GM12878 (cell line): ENCODE data around the gene SCYL1. TPM values are rescaled to one million over a fixed set of nuclear protein-coding genes. Genes with fewer than 3 reads are reported as not detected.

Source experiments
- BACH1 ChIP-seq: fragments of 450-650 bp; IDR thresholded peaks from 2 replicates; pipeline ENCODE4 v1.6.1; 2017; ENCODE audit warnings: mild to moderate bottlenecking, borderline replicate concordance
- BHLHE40 ChIP-seq, 2 experiments: fragments of 450-650 bp in 1 of 2; IDR thresholded peaks; 2 replicates each; pipeline ENCODE4 v1.6.1; 2011 to 2017; ENCODE audit warnings: low read depth in 2 of 2, borderline replicate concordance in 1 of 2, improper control_type of control experiment in 1 of 2, low read length in 1 of 2, mild to moderate bottlenecking in 1 of 2
- CREB1 ChIP-seq: IDR thresholded peaks from 2 replicates; pipeline ENCODE4 v1.6.1; 2012; ENCODE audit warnings: low read depth, mild to moderate bottlenecking, inconsistent platforms
- DPF2 ChIP-seq: fragments of 450-650 bp; IDR thresholded peaks from 2 replicates; pipeline ENCODE4 v1.6.1; 2017; ENCODE audit warnings: mild to moderate bottlenecking
- EED ChIP-seq: sonication (generic); IDR thresholded peaks from 2 replicates; pipeline ENCODE4 v1.6.1; 2016; ENCODE audit warnings: antibody characterized with exemption, low read depth
- EGR1 ChIP-seq, 2 experiments: IDR thresholded peaks; 1 replicate in 1 of 2; 2 replicates in 1 of 2; pipeline ENCODE4 v1.6.1; 2011 to 2012; ENCODE audit warnings: low read depth in 2 of 2, low read length in 2 of 2, borderline replicate concordance in 1 of 2, mild to moderate bottlenecking in 1 of 2, moderate library complexity in 1 of 2
- HDGF ChIP-seq: fragments of 450-650 bp; IDR thresholded peaks from 2 replicates; pipeline ENCODE4 v1.6.1; 2016; ENCODE audit warnings: antibody characterized with exemption
- IKZF1 ChIP-seq: fragments of 450-650 bp; conservative IDR thresholded peaks from 2 replicates; pipeline ENCODE4 v1.6.1; 2017; ENCODE audit warnings: antibody characterized with exemption, mild to moderate bottlenecking
- KLF5 ChIP-seq: fragments of 450-650 bp; IDR thresholded peaks from 2 replicates; pipeline ENCODE4 v1.6.1; 2014; ENCODE audit warnings: mild to moderate bottlenecking; ENCODE audit not compliant: partially characterized antibody
- LARP7 ChIP-seq: fragments of 450-650 bp; IDR thresholded peaks from 2 replicates; pipeline ENCODE4 v1.6.1; 2017; ENCODE audit warnings: mild to moderate bottlenecking
- NFIC ChIP-seq: IDR thresholded peaks from 2 replicates; pipeline ENCODE4 v1.6.1; 2012; ENCODE audit warnings: low read depth, mild to moderate bottlenecking, inconsistent platforms, low read length, moderate library complexity
- NFXL1 ChIP-seq: fragments of 450-650 bp; IDR thresholded peaks from 2 replicates; pipeline ENCODE4 v1.6.1; 2017; ENCODE audit warnings: antibody characterized with exemption, mild to moderate bottlenecking, borderline replicate concordance
- POLR2A ChIP-seq: IDR thresholded peaks from 2 replicates; pipeline ENCODE4 v1.6.1; 2011; ENCODE audit warnings: low read depth, mild to moderate bottlenecking, low read length
- POU2F2 ChIP-seq: IDR thresholded peaks from 3 replicates; pipeline ENCODE4 v1.6.1; 2011; ENCODE audit warnings: low read depth, mild to moderate bottlenecking, low read length, borderline replicate concordance
- RAD51 ChIP-seq: fragments of 450-650 bp; IDR thresholded peaks from 2 replicates; pipeline ENCODE4 v1.6.1; 2016; ENCODE audit warnings: moderate library complexity, mild to moderate bottlenecking, inconsistent platforms
- RB1 ChIP-seq: fragments of 450-650 bp; formaldehyde crosslinking; IDR thresholded peaks from 2 replicates; pipeline ENCODE4 v1.6.1; 2017; ENCODE audit warnings: mild to moderate bottlenecking, borderline replicate concordance
- SIN3A ChIP-seq: IDR thresholded peaks from 2 replicates; pipeline ENCODE4 v1.6.1; 2012; ENCODE audit warnings: low read depth, low read length, improper control_type of control experiment
- SMARCA5 ChIP-seq: fragments of 450-650 bp; IDR thresholded peaks from 2 replicates; pipeline ENCODE4 v1.6.1; 2017; ENCODE audit warnings: mild to moderate bottlenecking
- SREBF2 ChIP-seq: IDR thresholded peaks from 2 replicates; pipeline ENCODE4 v1.6.1; 2012; ENCODE audit warnings: mild to moderate bottlenecking, low read length
- TBL1XR1 ChIP-seq: IDR thresholded peaks from 2 replicates; pipeline ENCODE4 v1.6.1; 2012; ENCODE audit warnings: low read depth, low read length, improper control_type of control experiment
- ZNF207 ChIP-seq: fragments of 450-650 bp; IDR thresholded peaks from 2 replicates; pipeline ENCODE4 v1.6.1; 2014; ENCODE audit warnings: antibody characterized with exemption, mild to moderate bottlenecking, borderline replicate concordance
- ZNF217 ChIP-seq: fragments of 450-650 bp; IDR thresholded peaks from 2 replicates; pipeline ENCODE4 v1.6.1; 2017; ENCODE audit warnings: antibody characterized with exemption, mild to moderate bottlenecking
- ZNF24 ChIP-seq: fragments of 450-650 bp; IDR thresholded peaks from 2 replicates; pipeline ENCODE4 v1.6.1; 2017; ENCODE audit warnings: antibody characterized with exemption, mild to moderate bottlenecking
- ZNF622 ChIP-seq: fragments of 450-650 bp; IDR thresholded peaks from 2 replicates; pipeline ENCODE4 v1.6.1; 2017; ENCODE audit warnings: mild to moderate bottlenecking, inconsistent platforms
- ZSCAN29 ChIP-seq: fragments of 450-650 bp; IDR thresholded peaks from 2 replicates; pipeline ENCODE4 v1.6.1; 2017; ENCODE audit warnings: mild to moderate bottlenecking, moderate library complexity
- polyA plus RNA-seq, 11 experiments: library from polyadenylated mRNA; depleted of rRNA in 4 of 11; unstranded in 6 of 11; stranded (reverse) in 5 of 11; fragments of >200 nt; fragmentation: Nextera tagmentation in 4 of 11; fragmentation: Illumina TruSeq in 1 of 11; extraction: Ambion mirVana in 4 of 11; extraction: Trizol in 1 of 11; gene quantifications; 1 replicate in 1 of 11; 2 replicates in 10 of 11; pipeline versions ENCODE4 v1.2.1 to v1.2.3, GENCODE V29; 2011 to 2016; ENCODE audit warnings: inconsistent platforms in 2 of 11, missing spikeins in 2 of 11, low read depth in 1 of 11
- total RNA-seq, 4 experiments: library from RNA; depleted of rRNA in 3 of 4; stranded (reverse); fragments of >200 nt in 3 of 4; fragmentation: Illumina TruSeq in 1 of 4; extraction: Trizol in 1 of 4; gene quantifications; 2 replicates each; pipeline versions ENCODE4 v1.2.1 to v1.2.3, GENCODE V29; 2013 to 2021
- TF ChIP-seq, protein P1 (sequence below): fragments of 450-650 bp; IDR thresholded peaks from 2 replicates; pipeline ENCODE4 v1.6.1; 2017; ENCODE audit warnings: mild to moderate bottlenecking, moderate library complexity

Gene SCYL1
- total and polyA plus RNA-seq, 10 of the 15 experiments (the other 5 are each of a cell fraction or from before 2014, with no cell fraction given), result 0.80 to 82.7 (median 51.2) TPM

DNA sequence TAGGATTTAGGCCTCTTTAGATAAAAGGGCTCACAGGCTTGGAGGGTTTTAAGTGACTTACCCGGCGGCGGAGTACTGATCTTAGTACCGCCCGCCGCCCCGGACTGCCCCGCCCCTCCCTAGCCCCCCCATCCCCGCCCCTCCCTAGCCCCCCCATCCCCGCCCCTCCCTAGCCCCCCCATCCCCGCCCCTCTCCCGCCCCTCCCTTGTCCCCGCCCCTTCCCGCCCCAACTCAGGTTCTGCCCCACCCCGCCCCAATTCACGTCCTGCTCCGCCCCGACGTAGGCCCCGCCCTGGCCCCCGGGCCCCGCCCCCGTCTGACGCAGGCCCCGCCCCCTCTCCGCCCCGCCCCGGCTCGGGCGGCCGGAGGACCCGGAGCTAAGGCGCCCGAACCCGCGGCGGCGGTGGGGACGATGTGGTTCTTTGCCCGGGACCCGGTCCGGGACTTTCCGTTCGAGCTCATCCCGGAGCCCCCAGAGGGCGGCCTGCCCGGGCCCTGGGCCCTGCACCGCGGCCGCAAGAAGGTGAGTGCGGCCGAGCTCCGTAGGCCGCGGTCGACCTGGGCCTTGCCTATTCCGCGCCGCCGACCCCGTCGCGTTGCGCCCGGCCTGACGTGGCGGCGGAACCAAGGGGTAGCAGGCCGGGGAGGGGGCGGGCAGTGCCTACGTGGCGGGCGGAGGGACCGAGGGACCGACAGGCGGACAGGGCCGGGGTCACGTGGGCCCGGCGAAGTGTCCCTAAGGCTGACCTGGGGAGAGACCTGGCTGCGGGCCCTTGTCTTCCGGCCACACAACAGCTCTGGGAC, at the start of gene SCYL1 (continued):
- TF ChIP-seq, protein P1, sequence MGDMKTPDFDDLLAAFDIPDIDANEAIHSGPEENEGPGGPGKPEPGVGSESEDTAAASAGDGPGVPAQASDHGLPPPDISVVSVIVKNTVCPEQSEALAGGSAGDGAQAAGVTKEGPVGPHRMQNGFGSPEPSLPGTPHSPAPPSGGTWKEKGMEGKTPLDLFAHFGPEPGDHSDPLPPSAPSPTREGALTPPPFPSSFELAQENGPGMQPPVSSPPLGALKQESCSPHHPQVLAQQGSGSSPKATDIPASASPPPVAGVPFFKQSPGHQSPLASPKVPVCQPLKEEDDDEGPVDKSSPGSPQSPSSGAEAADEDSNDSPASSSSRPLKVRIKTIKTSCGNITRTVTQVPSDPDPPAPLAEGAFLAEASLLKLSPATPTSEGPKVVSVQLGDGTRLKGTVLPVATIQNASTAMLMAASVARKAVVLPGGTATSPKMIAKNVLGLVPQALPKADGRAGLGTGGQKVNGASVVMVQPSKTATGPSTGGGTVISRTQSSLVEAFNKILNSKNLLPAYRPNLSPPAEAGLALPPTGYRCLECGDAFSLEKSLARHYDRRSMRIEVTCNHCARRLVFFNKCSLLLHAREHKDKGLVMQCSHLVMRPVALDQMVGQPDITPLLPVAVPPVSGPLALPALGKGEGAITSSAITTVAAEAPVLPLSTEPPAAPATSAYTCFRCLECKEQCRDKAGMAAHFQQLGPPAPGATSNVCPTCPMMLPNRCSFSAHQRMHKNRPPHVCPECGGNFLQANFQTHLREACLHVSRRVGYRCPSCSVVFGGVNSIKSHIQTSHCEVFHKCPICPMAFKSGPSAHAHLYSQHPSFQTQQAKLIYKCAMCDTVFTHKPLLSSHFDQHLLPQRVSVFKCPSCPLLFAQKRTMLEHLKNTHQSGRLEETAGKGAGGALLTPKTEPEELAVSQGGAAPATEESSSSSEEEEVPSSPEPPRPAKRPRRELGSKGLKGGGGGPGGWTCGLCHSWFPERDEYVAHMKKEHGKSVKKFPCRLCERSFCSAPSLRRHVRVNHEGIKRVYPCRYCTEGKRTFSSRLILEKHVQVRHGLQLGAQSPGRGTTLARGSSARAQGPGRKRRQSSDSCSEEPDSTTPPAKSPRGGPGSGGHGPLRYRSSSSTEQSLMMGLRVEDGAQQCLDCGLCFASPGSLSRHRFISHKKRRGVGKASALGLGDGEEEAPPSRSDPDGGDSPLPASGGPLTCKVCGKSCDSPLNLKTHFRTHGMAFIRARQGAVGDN, result peak; percentile 52; the same call in 1 of the 2 replicates
- TF ChIP-seq EGR1 (IDR thresholded peaks at IDR 0.05; ENCODE audit: borderline replicate concordance in 1 of 2, low read depth in 2 of 2, low read length in 2 of 2), result 0 out of 3 replicates have a peak, but pooled peaks of 1 of the 2 experiments have one; percentile 1
- TF ChIP-seq ZNF207, result 0 out of 2 replicates have a peak, but pooled peaks have one; percentile 56
- peak; percentile 69 for TF ChIP-seq SIN3A
- peak; percentile 92 for TF ChIP-seq SMARCA5
- TF ChIP-seq POLR2A, result peak; percentile 74
- no peak for TF ChIP-seq NFIC
- peak; percentile 68; the same call in 1 of the 2 replicates for TF ChIP-seq BACH1
- TF ChIP-seq HDGF, result no peak
- TF ChIP-seq IKZF1, result peak; percentile 66
- peak; percentile 72 for TF ChIP-seq RAD51
- peak; percentile 84 for TF ChIP-seq DPF2
- TF ChIP-seq NFXL1, result no peak
- TF ChIP-seq ZNF217, result peak; percentile 48; the same call in 1 of the 2 replicates
- TF ChIP-seq ZSCAN29, result peak; percentile 68; the same call in 1 of the 2 replicates
- TF ChIP-seq EED, result no peak
- TF ChIP-seq KLF5, result no peak
- TF ChIP-seq ZNF24, result peak; percentile 45; the same call in 1 of the 2 replicates
- TF ChIP-seq CREB1, result peak; percentile 54; the same call in 1 of the 2 replicates
- TF ChIP-seq POU2F2, result 0 out of 3 replicates have a peak, but pooled peaks have one; percentile 12
- no peak for TF ChIP-seq TBL1XR1
- TF ChIP-seq SREBF2, result no peak
- peak; percentile 53; the same call in 1 of the 2 replicates for TF ChIP-seq RB1
- TF ChIP-seq LARP7, result peak; percentile 95
- peak in 1 of 2 experiments; percentile 68; a peak in 1 of 4 replicates for TF ChIP-seq BHLHE40 (IDR thresholded peaks at IDR 0.05; ENCODE audit: borderline replicate concordance in 1 of 2, low read depth in 2 of 2, low read length in 1 of 2)
- TF ChIP-seq ZNF622, result no peak
